SK-N-SH treated with all-trans-retinoic acid at 6 μM for 48 hours (cell line): ENCODE data around the gene ITLN2.

Experiments used
- ARNTL ChIP-seq: fragments of 450-650 bp; formaldehyde crosslinking; IDR thresholded peaks from 2 replicates; pipeline ENCODE4 v1.5.0; 2020; ENCODE audit warnings: low read depth, mild to moderate bottlenecking, moderate library complexity, borderline replicate concordance
- PATZ1 ChIP-seq: fragments of 250-450 bp; sonication (Bioruptor Pico); IDR thresholded peaks from 2 replicates; pipeline ENCODE4 v1.8.0; 2020; ENCODE audit warnings: mild to moderate bottlenecking, moderate library complexity, borderline replicate concordance
- POU6F1 ChIP-seq: fragments of 250-450 bp; sonication (Bioruptor Pico); IDR thresholded peaks from 2 replicates; pipeline ENCODE4 v1.8.0; 2021; ENCODE audit warnings: low read depth, mild to moderate bottlenecking, moderate library complexity, borderline replicate concordance
- PPARA ChIP-seq: fragments of 250-450 bp; sonication (Bioruptor Pico); IDR thresholded peaks from 2 replicates; pipeline ENCODE4 v1.5.0; 2020; ENCODE audit warnings: mild to moderate bottlenecking, borderline replicate concordance
- RARB ChIP-seq: fragments of 250-450 bp; sonication (Bioruptor Pico); IDR thresholded peaks from 2 replicates; pipeline ENCODE4 v1.8.0; 2021; ENCODE audit warnings: mild to moderate bottlenecking, moderate library complexity
- SNAI2 ChIP-seq: fragments of 250-450 bp; sonication (Bioruptor Pico); IDR thresholded peaks from 2 replicates; pipeline ENCODE4 v1.5.0; 2020; ENCODE audit warnings: mild to moderate bottlenecking, moderate library complexity
- TCF4 ChIP-seq: fragments of 250-450 bp; sonication (Bioruptor Pico); IDR thresholded peaks from 2 replicates; pipeline ENCODE4 v1.8.0; 2021; ENCODE audit warnings: mild to moderate bottlenecking, moderate library complexity, borderline replicate concordance
- ZFP3 ChIP-seq: fragments of 250-450 bp; sonication (Bioruptor Pico); IDR thresholded peaks from 2 replicates; pipeline ENCODE4 v1.5.0; 2020; ENCODE audit warnings: mild to moderate bottlenecking, moderate library complexity
- ZFP30 ChIP-seq: fragments of 450-650 bp; formaldehyde crosslinking; IDR thresholded peaks from 2 replicates; pipeline ENCODE4 v1.5.0; 2022; ENCODE audit warnings: mild to moderate bottlenecking, moderate library complexity
- ZNF70 ChIP-seq: fragments of 450-650 bp; formaldehyde crosslinking; IDR thresholded peaks from 2 replicates; pipeline ENCODE4 v1.5.0; 2020; ENCODE audit warnings: mild to moderate bottlenecking, moderate library complexity
- TF ChIP-seq, protein P1 (sequence below): fragments of 250-450 bp; sonication (Bioruptor Pico); IDR thresholded peaks from 2 replicates; pipeline ENCODE4 v1.5.1; 2020; ENCODE audit warnings: low read depth, mild to moderate bottlenecking, moderate library complexity

DNA sequence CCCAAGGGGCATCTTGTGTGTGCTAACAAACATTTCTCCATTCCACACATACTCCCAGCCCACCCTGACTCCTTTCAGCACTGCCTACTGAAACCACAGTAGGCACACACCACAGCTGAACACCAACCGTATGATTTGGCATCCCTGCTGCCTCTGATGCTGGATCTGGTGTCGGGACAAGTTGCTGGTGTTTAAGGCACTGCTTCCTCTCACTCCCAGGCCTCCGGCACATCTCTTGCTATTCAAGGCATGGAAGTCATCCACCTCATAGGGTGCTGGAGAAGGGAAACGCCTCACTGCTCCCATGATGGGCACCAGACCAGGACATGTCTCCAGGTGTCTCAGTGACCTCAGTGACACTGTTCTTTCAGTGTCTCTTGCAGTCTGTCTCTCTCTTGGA, 2.4 kb upstream of the ITLN2 start:
- TF ChIP-seq ZNF70 (no peak), PATZ1 (no peak), ZFP30 (CRISPR knock-in tag) (no peak), ARNTL (CRISPR knock-in tag) (no peak), RARB (CRISPR knock-in tag) (no peak), PPARA (CRISPR knock-in tag) (no peak), TCF4 (CRISPR knock-in tag) (no peak), SNAI2 (CRISPR knock-in tag) (no peak), ZFP3 (CRISPR knock-in tag) (no peak), POU6F1 (CRISPR knock-in tag) (no peak)
- TF ChIP-seq, protein P1, sequence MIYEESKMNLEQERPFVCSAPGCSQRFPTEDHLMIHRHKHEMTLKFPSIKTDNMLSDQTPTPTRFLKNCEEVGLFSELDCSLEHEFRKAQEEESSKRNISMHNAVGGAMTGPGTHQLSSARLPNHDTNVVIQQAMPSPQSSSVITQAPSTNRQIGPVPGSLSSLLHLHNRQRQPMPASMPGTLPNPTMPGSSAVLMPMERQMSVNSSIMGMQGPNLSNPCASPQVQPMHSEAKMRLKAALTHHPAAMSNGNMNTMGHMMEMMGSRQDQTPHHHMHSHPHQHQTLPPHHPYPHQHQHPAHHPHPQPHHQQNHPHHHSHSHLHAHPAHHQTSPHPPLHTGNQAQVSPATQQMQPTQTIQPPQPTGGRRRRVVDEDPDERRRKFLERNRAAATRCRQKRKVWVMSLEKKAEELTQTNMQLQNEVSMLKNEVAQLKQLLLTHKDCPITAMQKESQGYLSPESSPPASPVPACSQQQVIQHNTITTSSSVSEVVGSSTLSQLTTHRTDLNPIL (CRISPR knock-in tag): no peak
